Parathyroid adenoma (tissue), 2 donors: Measurements from ENCODE around the gene ARHGAP22.

Experiments
- H2AFZ ChIP-seq: fragments of 300-600 bp; sonication (generic); one replicate; pipeline ENCODE4 v1.7.0; 2017; ENCODE audit warnings: antibody characterized with exemption, mild to moderate bottlenecking
- H3K27ac ChIP-seq: fragments of 300-600 bp; sonication (generic); one replicate; pipeline ENCODE4 v1.7.0; 2017
- H3K27me3 ChIP-seq: fragments of 300-600 bp; sonication (generic); one replicate; pipeline ENCODE4 v1.7.0; 2017; ENCODE audit warnings: low read length; ENCODE audit not compliant: control insufficient read depth, insufficient read depth
- H3K36me3 ChIP-seq: fragments of 300-600 bp; sonication (generic); one replicate; pipeline ENCODE4 v1.7.0; 2017; ENCODE audit warnings: low read length; ENCODE audit not compliant: control insufficient read depth, insufficient read depth
- H3K4me1 ChIP-seq: fragments of 300-600 bp; sonication (generic); one replicate; pipeline ENCODE4 v1.7.0; 2017; ENCODE audit warnings: control low read depth
- H3K4me2 ChIP-seq: fragments of 300-600 bp; sonication (generic); one replicate; pipeline ENCODE4 v1.7.0; 2017; ENCODE audit warnings: low read length
- H3K4me3 ChIP-seq: fragments of 300-600 bp; sonication (generic); one replicate; pipeline ENCODE4 v1.7.0; 2017; ENCODE audit warnings: low read depth, low read length
- H3K79me2 ChIP-seq: fragments of 300-600 bp; sonication (generic); one replicate; pipeline ENCODE4 v1.7.0; 2017; ENCODE audit warnings: control low read depth
- H3K9ac ChIP-seq: fragments of 300-600 bp; sonication (generic); one replicate; pipeline ENCODE4 v1.7.0; 2017; ENCODE audit warnings: mild to moderate bottlenecking
- H3K9me3 ChIP-seq: fragments of 300-600 bp; sonication (generic); one replicate; pipeline ENCODE4 v1.7.0; 2017; ENCODE audit warnings: low read length; ENCODE audit not compliant: control insufficient read depth
- CTCF ChIP-seq: fragments of 300-600 bp; sonication (generic); IDR thresholded peaks from one replicate; pipeline ENCODE4 v1.7.0; 2017; ENCODE audit warnings: antibody characterized with exemption, mild to moderate bottlenecking
- donor health status: primary hyperparathyroidism.

The ARHGAP22 gene

GRCh38 chr10:48419714-48420113 lies 185.2 kb downstream of the ARHGAP22 start:
- peaks cover 13% of the 10 kb centered on the region for H3K4me1 ChIP-seq

GRCh38 chr10:48418189-48418788 lies 186.6 kb downstream of the ARHGAP22 start:
- no peaks in the 10 kb centered on the region for H3K27me3 ChIP-seq
- H3K9ac ChIP-seq: no peak overlapping the region
- H3K4me2 ChIP-seq: no peak overlapping the region
- peaks cover 13% of the 10 kb centered on the region for H3K4me1 ChIP-seq
- peak overlapping the region; percentile 39 for H3K27ac ChIP-seq
- peak overlapping the region; percentile 54 for H2AFZ ChIP-seq
- no peak for TF ChIP-seq CTCF
- no peaks in the 10 kb centered on the region for H3K36me3 ChIP-seq
- no peaks in the 10 kb centered on the region for H3K9me3 ChIP-seq
- peaks cover under 1% of the 10 kb centered on the region for H3K79me2 ChIP-seq
- no peak overlapping the region for H3K4me3 ChIP-seq

More at GRCh38 chr10:48419714-48420113, 185.2 kb downstream of the ARHGAP22 start:
- no peak overlapping the region for H2AFZ ChIP-seq
- no peak overlapping the region for H3K27ac ChIP-seq
- no peak overlapping the region for H3K9ac ChIP-seq
- H3K79me2 ChIP-seq: no peaks in the 10 kb centered on the region
- H3K4me3 ChIP-seq: no peak overlapping the region
- H3K27me3 ChIP-seq: no peaks in the 10 kb centered on the region
- H3K4me2 ChIP-seq: no peak overlapping the region
- no peak for TF ChIP-seq CTCF
- no peaks in the 10 kb centered on the region for H3K36me3 ChIP-seq
- H3K9me3 ChIP-seq: no peaks in the 10 kb centered on the region

DNA sequence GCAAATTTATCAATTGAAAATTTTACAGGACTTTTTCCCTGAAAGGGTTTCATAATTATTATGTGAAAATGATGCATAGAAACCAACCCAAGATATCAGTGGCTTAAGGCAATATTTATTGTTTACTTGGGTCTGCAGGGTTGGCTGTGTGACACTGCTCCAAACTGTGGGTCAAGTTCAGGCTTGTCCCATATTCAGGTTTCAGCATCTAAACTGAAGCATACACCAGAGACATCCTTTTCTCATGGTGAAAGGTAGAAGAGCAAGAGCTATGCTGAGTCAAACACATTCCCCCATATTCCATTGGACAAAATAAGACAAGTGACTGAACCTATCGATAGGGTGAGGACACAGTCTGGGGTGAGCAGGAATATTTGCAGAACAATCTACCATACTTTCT lies 187.5 kb downstream of the ARHGAP22 start:
- no peak overlapping the region for H3K4me3 ChIP-seq
- H3K27me3 ChIP-seq: no peaks in the 10 kb centered on the region
- peaks cover 10% of the 10 kb centered on the region for H3K4me1 ChIP-seq
- no peaks in the 10 kb centered on the region for H3K36me3 ChIP-seq
- no peak overlapping the region for H3K9ac ChIP-seq
- peak overlapping the region; percentile 39 for H3K27ac ChIP-seq
- TF ChIP-seq CTCF: no peak
- H2AFZ ChIP-seq: peak overlapping the region; percentile 54
- H3K4me2 ChIP-seq: no peak overlapping the region
- peaks cover 6% of the 10 kb centered on the region for H3K79me2 ChIP-seq
- no peaks in the 10 kb centered on the region for H3K9me3 ChIP-seq

- H3K4me2 ChIP-seq: no peak overlapping the region
- TF ChIP-seq CTCF: peak; percentile 49
These were observed 188.2 kb downstream of the ARHGAP22 start for GRCh38 chr10:48416584-48417232.

DNA sequence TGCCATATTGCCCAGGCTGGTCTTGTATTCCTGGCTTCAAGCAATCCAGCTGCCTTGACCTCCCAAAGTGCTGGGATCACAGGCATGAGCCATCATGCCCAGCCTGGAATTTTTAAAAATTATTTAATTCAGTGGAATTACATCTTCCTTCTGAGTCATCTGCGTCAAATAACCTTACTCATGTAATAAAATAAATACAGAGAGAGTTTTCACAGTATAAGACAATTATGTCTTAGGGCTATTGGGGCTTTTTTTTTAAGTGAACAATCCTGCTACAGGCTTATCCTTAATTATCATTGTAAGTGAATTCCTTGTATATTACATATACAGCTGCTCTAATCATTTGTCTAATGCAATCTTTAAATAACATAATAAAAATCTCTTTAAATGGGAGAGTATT lies 190.1 kb downstream of the ARHGAP22 start:
- Histone ChIP-seq H3K36me3 (no peaks in the 10 kb centered on the region), H3K9me3 (no peaks in the 10 kb centered on the region), H3K27ac (no peak overlapping the region), H3K4me1 (peaks cover 10% of the 10 kb centered on the region), H3K4me3 (no peak overlapping the region), H3K79me2 (peaks cover 8% of the 10 kb centered on the region), H3K4me2 (no peak overlapping the region), H3K27me3 (no peaks in the 10 kb centered on the region), H2AFZ (no peak overlapping the region), H3K9ac (no peak overlapping the region)
- TF ChIP-seq CTCF: no peak

More at GRCh38 chr10:48416584-48417232, 188.2 kb downstream of the ARHGAP22 start:
- H3K27ac ChIP-seq: peak overlapping the region; percentile 39
- H3K9ac ChIP-seq: no peak overlapping the region
- no peaks in the 10 kb centered on the region for H3K27me3 ChIP-seq
- no peaks in the 10 kb centered on the region for H3K36me3 ChIP-seq
- H3K9me3 ChIP-seq: no peaks in the 10 kb centered on the region
- no peak overlapping the region for H3K4me3 ChIP-seq
- no peak overlapping the region for H2AFZ ChIP-seq
- peaks cover 8% of the 10 kb centered on the region for H3K79me2 ChIP-seq
- peaks cover 10% of the 10 kb centered on the region for H3K4me1 ChIP-seq
